MM.1S (cell line): ENCODE results near the gene KCNQ5.

Source experiments
- DNase-seq: peaks from one replicate; pipeline ENCODE4 v3.0.0-alpha.2; 2015
- H2AFZ ChIP-seq: fragments of 300-600 bp; sonication (generic); 2 replicates; pipeline ENCODE4 v1.6.0; 2016; ENCODE audit warnings: antibody characterized with exemption, low read length
- H3F3A ChIP-seq: fragments of 300-600 bp; sonication (generic); 2 replicates; pipeline ENCODE4 v1.6.1; 2016; ENCODE audit warnings: mild to moderate bottlenecking, antibody characterized with exemption, low read length, moderate library complexity, mixed read lengths; ENCODE audit not compliant: insufficient read depth
- H3K27ac ChIP-seq: fragments of 300-600 bp; sonication (generic); 2 replicates; pipeline ENCODE4 v1.5.1; 2016; ENCODE audit warnings: mild to moderate bottlenecking, low read length
- H3K27me3 ChIP-seq: fragments of 300-600 bp; sonication (generic); replicated peaks from 2 replicates; pipeline ENCODE4 v1.6.0; 2016; ENCODE audit warnings: low read length; ENCODE audit not compliant: insufficient read depth
- H3K36me3 ChIP-seq: fragments of 300-600 bp; sonication (generic); replicated peaks from 2 replicates; pipeline ENCODE4 v1.6.1; 2016; ENCODE audit warnings: mild to moderate bottlenecking, low read length, mixed read lengths; ENCODE audit not compliant: insufficient read depth
- H3K4me1 ChIP-seq: fragments of 300-600 bp; sonication (generic); 2 replicates; pipeline ENCODE4 v1.6.1; 2016; ENCODE audit warnings: low read length, mixed read lengths
- H3K4me2 ChIP-seq: fragments of 300-600 bp; sonication (generic); 2 replicates; pipeline ENCODE4 v1.6.0; 2016; ENCODE audit warnings: low read depth, low read length
- H3K4me3 ChIP-seq: fragments of 300-600 bp; sonication (generic); 2 replicates; pipeline ENCODE4 v1.5.1; 2016; ENCODE audit warnings: low read length, mixed read lengths
- H3K79me2 ChIP-seq: fragments of 300-600 bp; sonication (generic); 2 replicates; pipeline ENCODE4 v1.6.1; 2016; ENCODE audit warnings: mixed run types, low read length, mixed read lengths
- H3K9ac ChIP-seq: fragments of 300-600 bp; sonication (generic); 2 replicates; pipeline ENCODE4 v1.6.1; 2016; ENCODE audit warnings: low read length, mixed read lengths
- H3K9me2 ChIP-seq: fragments of 300-600 bp; sonication (generic); replicated peaks from 2 replicates; pipeline ENCODE4 v1.6.1; 2016; ENCODE audit warnings: mild to moderate bottlenecking, low read length, mixed read lengths; ENCODE audit not compliant: insufficient read depth
- H3K9me3 ChIP-seq: fragments of 300-600 bp; sonication (generic); replicated peaks from 2 replicates; pipeline ENCODE4 v1.6.1; 2016; ENCODE audit warnings: mild to moderate bottlenecking, low read length, mixed read lengths; ENCODE audit not compliant: insufficient read depth
- H4K20me1 ChIP-seq: fragments of 300-600 bp; sonication (generic); 2 replicates; pipeline ENCODE4 v1.6.1; 2016; ENCODE audit warnings: mild to moderate bottlenecking, low read length, moderate library complexity, mixed read lengths; ENCODE audit not compliant: insufficient read depth
- CTCF ChIP-seq: fragments of 300-600 bp; sonication (generic); IDR thresholded peaks from 2 replicates; pipeline ENCODE4 v1.5.1; 2016; ENCODE audit warnings: antibody characterized with exemption, low read length, mixed read lengths
- EZH2 ChIP-seq: fragments of 300-600 bp; sonication (generic); optimal IDR thresholded peaks from 2 replicates; pipeline ENCODE3; 2017; ENCODE audit warnings: low read depth, mild to moderate bottlenecking, antibody characterized with exemption, low read length, mixed read lengths
- EZH2phosphoT487 ChIP-seq: fragments of 300-600 bp; sonication (generic); IDR thresholded peaks from 2 replicates; pipeline ENCODE4 v1.6.1; 2018; ENCODE audit warnings: antibody characterized with exemption, low read length

The KCNQ5 gene

GRCh38 chr6:73088138-73088813 lies 466.4 kb downstream of the KCNQ5 start:
- H4K20me1 ChIP-seq: no peaks in the 10 kb centered on the region
- no peak for DNase-seq
- H3K79me2 ChIP-seq: no peaks in the 10 kb centered on the region
- TF ChIP-seq EZH2phosphoT487: no peak
- TF ChIP-seq CTCF: no peak
- H3K27me3 ChIP-seq: no peaks in the 10 kb centered on the region
- no peak overlapping the region for H3K27ac ChIP-seq
- H3K36me3 ChIP-seq: no peaks in the 10 kb centered on the region
- H3K4me2 ChIP-seq: no peak overlapping the region
- H2AFZ ChIP-seq: no peak overlapping the region
- no peaks in the 10 kb centered on the region for H3K4me1 ChIP-seq
- H3F3A ChIP-seq: no peaks in the 10 kb centered on the region
- H3K9me3 ChIP-seq: no peaks in the 10 kb centered on the region
- no peak overlapping the region for H3K9ac ChIP-seq
- H3K9me2 ChIP-seq: no peaks in the 10 kb centered on the region
- H3K4me3 ChIP-seq: no peak overlapping the region

GRCh38 chr6:73104921-73105320 lies 483.1 kb downstream of the KCNQ5 start:
- H3K9ac ChIP-seq: no peak overlapping the region
- no peaks in the 10 kb centered on the region for H3K9me3 ChIP-seq
- no peak overlapping the region for H3K27ac ChIP-seq
- H3K9me2 ChIP-seq: no peaks in the 10 kb centered on the region
- no peak for TF ChIP-seq CTCF
- TF ChIP-seq EZH2phosphoT487: no peak
- TF ChIP-seq EZH2: no peak
- H3K79me2 ChIP-seq: no peaks in the 10 kb centered on the region
- H3K36me3 ChIP-seq: no peaks in the 10 kb centered on the region
- H4K20me1 ChIP-seq: no peaks in the 10 kb centered on the region
- H2AFZ ChIP-seq: no peak overlapping the region
- no peak for DNase-seq
- no peaks in the 10 kb centered on the region for H3K4me1 ChIP-seq
- no peak overlapping the region for H3K4me2 ChIP-seq
- H3K27me3 ChIP-seq: no peaks in the 10 kb centered on the region
- no peak overlapping the region for H3K4me3 ChIP-seq
- no peaks in the 10 kb centered on the region for H3F3A ChIP-seq

GRCh38 chr6:73107016-73107415 lies 485.2 kb downstream of the KCNQ5 start:
- Histone ChIP-seq H3K9ac (no peak overlapping the region), H3K27ac (no peak overlapping the region), H3F3A (no peaks in the 10 kb centered on the region), H2AFZ (no peak overlapping the region), H4K20me1 (no peaks in the 10 kb centered on the region), H3K79me2 (no peaks in the 10 kb centered on the region), H3K4me2 (no peak overlapping the region), H3K4me1 (no peaks in the 10 kb centered on the region), H3K27me3 (no peaks in the 10 kb centered on the region), H3K36me3 (no peaks in the 10 kb centered on the region), H3K9me3 (no peaks in the 10 kb centered on the region), H3K9me2 (no peaks in the 10 kb centered on the region), H3K4me3 (no peak overlapping the region)
- no peak for DNase-seq
- TF ChIP-seq EZH2: no peak
- TF ChIP-seq CTCF: no peak
- no peak for TF ChIP-seq EZH2phosphoT487
